ENCODE data around the gene EEF1AKMT4.

DNA sequence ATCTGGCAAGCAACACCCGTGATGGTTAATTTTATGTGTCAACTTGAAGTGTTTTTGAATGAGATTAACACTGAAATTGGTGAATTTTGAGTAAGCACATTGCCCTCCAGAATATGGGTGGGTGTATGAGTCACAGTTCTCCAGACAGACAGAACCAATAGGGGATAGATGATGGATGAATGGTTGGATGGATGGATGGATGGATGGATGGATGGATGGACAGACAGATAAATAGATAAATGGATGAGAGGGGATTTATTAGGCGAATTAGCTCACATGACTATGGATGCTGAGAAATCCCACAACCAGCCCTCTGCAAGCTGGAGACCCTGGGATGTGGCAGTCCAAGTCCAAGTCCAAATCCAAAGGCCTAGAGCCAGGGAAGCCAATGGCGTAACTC lies 25.5 kb upstream of the EEF1AKMT4 start:
- TF ChIP-seq, protein P1, sequence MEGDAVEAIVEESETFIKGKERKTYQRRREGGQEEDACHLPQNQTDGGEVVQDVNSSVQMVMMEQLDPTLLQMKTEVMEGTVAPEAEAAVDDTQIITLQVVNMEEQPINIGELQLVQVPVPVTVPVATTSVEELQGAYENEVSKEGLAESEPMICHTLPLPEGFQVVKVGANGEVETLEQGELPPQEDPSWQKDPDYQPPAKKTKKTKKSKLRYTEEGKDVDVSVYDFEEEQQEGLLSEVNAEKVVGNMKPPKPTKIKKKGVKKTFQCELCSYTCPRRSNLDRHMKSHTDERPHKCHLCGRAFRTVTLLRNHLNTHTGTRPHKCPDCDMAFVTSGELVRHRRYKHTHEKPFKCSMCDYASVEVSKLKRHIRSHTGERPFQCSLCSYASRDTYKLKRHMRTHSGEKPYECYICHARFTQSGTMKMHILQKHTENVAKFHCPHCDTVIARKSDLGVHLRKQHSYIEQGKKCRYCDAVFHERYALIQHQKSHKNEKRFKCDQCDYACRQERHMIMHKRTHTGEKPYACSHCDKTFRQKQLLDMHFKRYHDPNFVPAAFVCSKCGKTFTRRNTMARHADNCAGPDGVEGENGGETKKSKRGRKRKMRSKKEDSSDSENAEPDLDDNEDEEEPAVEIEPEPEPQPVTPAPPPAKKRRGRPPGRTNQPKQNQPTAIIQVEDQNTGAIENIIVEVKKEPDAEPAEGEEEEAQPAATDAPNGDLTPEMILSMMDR (conservative IDR thresholded peaks at IDR 0.05; ENCODE audit: low read depth, low read length): no peak
- no peak for TF ChIP-seq POLR2A (IDR thresholded peaks at IDR 0.05; ENCODE audit: low read depth, low read length)
- no peak for TF ChIP-seq SMC3 (IDR thresholded peaks at IDR 0.05; ENCODE audit: low read depth, low read length)
- TF ChIP-seq CHD1 (IDR thresholded peaks at IDR 0.05; ENCODE audit: low read depth, low read length): no peak
- no peak for TF ChIP-seq BHLHE40 (IDR thresholded peaks at IDR 0.05; ENCODE audit: low read depth, low read length)
- no peak for TF ChIP-seq RAD21 (IDR thresholded peaks at IDR 0.05; ENCODE audit: low read length)
- TF ChIP-seq, protein P2, sequence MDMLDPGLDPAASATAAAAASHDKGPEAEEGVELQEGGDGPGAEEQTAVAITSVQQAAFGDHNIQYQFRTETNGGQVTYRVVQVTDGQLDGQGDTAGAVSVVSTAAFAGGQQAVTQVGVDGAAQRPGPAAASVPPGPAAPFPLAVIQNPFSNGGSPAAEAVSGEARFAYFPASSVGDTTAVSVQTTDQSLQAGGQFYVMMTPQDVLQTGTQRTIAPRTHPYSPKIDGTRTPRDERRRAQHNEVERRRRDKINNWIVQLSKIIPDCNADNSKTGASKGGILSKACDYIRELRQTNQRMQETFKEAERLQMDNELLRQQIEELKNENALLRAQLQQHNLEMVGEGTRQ (IDR thresholded peaks at IDR 0.05; ENCODE audit: low read depth, low read length): no peak
- TF ChIP-seq CEBPB (IDR thresholded peaks at IDR 0.05; ENCODE audit: low read depth, low read length): no peak
- no peak for TF ChIP-seq RCOR1 (IDR thresholded peaks at IDR 0.05; ENCODE audit: insufficient replicate concordance, low read length)

Data from IMR-90 (cell line).